GM19035 (cell line): Measurements from ENCODE around the gene FOXJ3.
"Not testable (repeated sequence)": the region's sequence is repeated elsewhere in the genome, so short reads cannot be mapped to it uniquely, and the experiment has no call there.

ENCODE experiments used
- ATAC-seq: cut with Tn5 transposase; IDR thresholded peaks from one replicate; pipeline ENCODE4 v1.9.1; 2021; ENCODE audit not compliant: unreplicated experiment

Gene FOXJ3

GRCh38 chr1:42259059-42259738 is 75.8 kb downstream of the FOXJ3 start:
- no peak for ATAC-seq

GRCh38 chr1:42258218-42258617 is 76.8 kb downstream of the FOXJ3 start:
- ATAC-seq: no peak

GRCh38 chr1:42251042-42251441 is 84.0 kb downstream of the FOXJ3 start:
- ATAC-seq: no peak

- no peak for ATAC-seq
Measured at GRCh38 chr1:42250164-42250563, 84.9 kb downstream of the FOXJ3 start.

- ATAC-seq: no peak
Measured at GRCh38 chr1:42240966-42241755, 93.9 kb downstream of the FOXJ3 start.

- no peak for ATAC-seq
Measured at GRCh38 chr1:42239555-42239954, 95.5 kb downstream of the FOXJ3 start.

GRCh38 chr1:42239041-42239440 is 96.0 kb downstream of the FOXJ3 start:
- ATAC-seq: no peak

GRCh38 chr1:42231253-42231652 is 103.8 kb downstream of the FOXJ3 start:
- ATAC-seq: no peak

GRCh38 chr1:42228938-42229337 is 106.1 kb downstream of the FOXJ3 start:
- no peak for ATAC-seq

GRCh38 chr1:42223036-42223435 is 112.0 kb downstream of the FOXJ3 start:
- no peak for ATAC-seq

- ATAC-seq: no peak
Measured at GRCh38 chr1:42221952-42222606, 113.0 kb downstream of the FOXJ3 start.

GRCh38 chr1:42221456-42221855 is 113.6 kb downstream of the FOXJ3 start:
- no peak for ATAC-seq

GRCh38 chr1:42219627-42220026 is 115.4 kb downstream of the FOXJ3 start:
- ATAC-seq: no peak

- no peak for ATAC-seq
Measured at GRCh38 chr1:42214447-42214871, 120.6 kb downstream of the FOXJ3 start.

GRCh38 chr1:42211224-42211623 is 123.8 kb downstream of the FOXJ3 start:
- no peak for ATAC-seq

GRCh38 chr1:42210421-42211133 is 124.5 kb downstream of the FOXJ3 start:
- ATAC-seq: no peak

GRCh38 chr1:42209526-42210251 is 125.3 kb downstream of the FOXJ3 start:
- no peak for ATAC-seq

GRCh38 chr1:42206930-42207329 is 128.1 kb downstream of the FOXJ3 start:
- not testable (repeated sequence) for ATAC-seq

GRCh38 chr1:42206164-42206563 is 128.9 kb downstream of the FOXJ3 start:
- ATAC-seq: no peak

- no peak for ATAC-seq
Measured at GRCh38 chr1:42201986-42202385, 133.0 kb downstream of the FOXJ3 start.

GRCh38 chr1:42198251-42198650 is 136.8 kb downstream of the FOXJ3 start:
- no peak for ATAC-seq
